Adrenal gland (tissue), 5 donors: Measurements from ENCODE around the gene CRELD2.

Source experiments
- POLR2A ChIP-seq, 2 donors: fragments of 450-650 bp; IDR thresholded peaks; one replicate each; pipeline ENCODE4 v1.6.1; 2017; ENCODE audit warnings: antibody characterized with exemption in 2 of 2, mild to moderate bottlenecking in 2 of 2, moderate library complexity in 1 of 2
- TF ChIP-seq, protein P1 (sequence below), 6 experiments: fragments of 450-650 bp in 4 of 6; fragments of 200-600 bp in 2 of 6; sonication (generic) in 1 of 6; IDR thresholded peaks; 1 replicate in 5 of 6; 2 replicates in 1 of 6; pipeline versions ENCODE4 v1.5.1 to v1.8.0; 2016 to 2021; ENCODE audit warnings: antibody characterized with exemption in 6 of 6, mild to moderate bottlenecking in 2 of 6, moderate library complexity in 1 of 6
- donor health status: DM: no; HTN: no; CAD: no.

- TF ChIP-seq, protein P1, sequence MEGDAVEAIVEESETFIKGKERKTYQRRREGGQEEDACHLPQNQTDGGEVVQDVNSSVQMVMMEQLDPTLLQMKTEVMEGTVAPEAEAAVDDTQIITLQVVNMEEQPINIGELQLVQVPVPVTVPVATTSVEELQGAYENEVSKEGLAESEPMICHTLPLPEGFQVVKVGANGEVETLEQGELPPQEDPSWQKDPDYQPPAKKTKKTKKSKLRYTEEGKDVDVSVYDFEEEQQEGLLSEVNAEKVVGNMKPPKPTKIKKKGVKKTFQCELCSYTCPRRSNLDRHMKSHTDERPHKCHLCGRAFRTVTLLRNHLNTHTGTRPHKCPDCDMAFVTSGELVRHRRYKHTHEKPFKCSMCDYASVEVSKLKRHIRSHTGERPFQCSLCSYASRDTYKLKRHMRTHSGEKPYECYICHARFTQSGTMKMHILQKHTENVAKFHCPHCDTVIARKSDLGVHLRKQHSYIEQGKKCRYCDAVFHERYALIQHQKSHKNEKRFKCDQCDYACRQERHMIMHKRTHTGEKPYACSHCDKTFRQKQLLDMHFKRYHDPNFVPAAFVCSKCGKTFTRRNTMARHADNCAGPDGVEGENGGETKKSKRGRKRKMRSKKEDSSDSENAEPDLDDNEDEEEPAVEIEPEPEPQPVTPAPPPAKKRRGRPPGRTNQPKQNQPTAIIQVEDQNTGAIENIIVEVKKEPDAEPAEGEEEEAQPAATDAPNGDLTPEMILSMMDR (IDR thresholded peaks at IDR 0.05): no peak
- no peak for TF ChIP-seq POLR2A (IDR thresholded peaks at IDR 0.05)
Observed at GRCh38 chr22:49879871-49880270, 38.6 kb upstream of the CRELD2 start.
